IMR-90 (cell line): ENCODE measurements around the gene GDF3. TPM values are rescaled to one million over a fixed set of nuclear protein-coding genes. Genes with fewer than 3 reads are reported as not detected.
"Not testable (repeated sequence)": the region's sequence is repeated elsewhere in the genome, so short reads cannot be mapped to it uniquely, and the experiment has no call there.

Experiments
- ATAC-seq: fragments of 200-7000 bp; cut with Tn5 transposase; 2 replicates; pipeline ENCODE4 v1.9.1; 2020; ENCODE audit warnings: low read depth, mild to moderate bottlenecking, moderate library complexity
- BruUV-seq: library from RNA; stranded (reverse); fragments of 400-500 nt; replicated peaks from 2 replicates; lab custom pipeline; 2021; lab: Mats Ljungman, UMichigan
- CTCF ChIA-PET: fragments of 300-600 bp; formaldehyde crosslinking; extraction: SDS; loops from one replicate; lab custom pipeline; 2021; ENCODE audit warnings: antibody characterized with exemption; lab: Yijun Ruan, JAX
- POLR2A ChIA-PET: fragments of 300-600 bp; sonication (Branson Sonifier 250); formaldehyde crosslinking; loops from one replicate; lab custom pipeline; 2022; ENCODE audit warnings: antibody characterized with exemption; ENCODE audit not compliant: unreplicated experiment; lab: Charles Lee
- DNase-seq: peaks from one replicate; pipeline ENCODE4 v3.0.0; 2013
- H2AFZ ChIP-seq: replicated peaks from 2 replicates; pipeline ENCODE3; 2013; ENCODE audit warnings: low read length, mild to moderate bottlenecking; ENCODE audit not compliant: poor library complexity
- H2AK5ac ChIP-seq: 2 replicates; pipeline ENCODE4 v1.6.1; 2013; ENCODE audit warnings: low read depth, low read length, inconsistent platforms
- H2AK9ac ChIP-seq: replicated peaks from 2 replicates; pipeline ENCODE3; 2013; ENCODE audit warnings: mild to moderate bottlenecking, low read depth, low read length, moderate library complexity; ENCODE audit not compliant: poor library complexity
- H2BK120ac ChIP-seq: 2 replicates; pipeline ENCODE4 v1.6.1; 2013; ENCODE audit warnings: low read depth, low read length, inconsistent platforms
- H2BK15ac ChIP-seq: 3 replicates; pipeline ENCODE4 v1.6.1; 2013; ENCODE audit warnings: low read depth, low read length, inconsistent platforms
- H2BK20ac ChIP-seq: 2 replicates; pipeline ENCODE4 v1.6.1; 2013; ENCODE audit warnings: low read depth, mild to moderate bottlenecking, inconsistent platforms, low read length, moderate library complexity
- H2BK5ac ChIP-seq: 2 replicates; pipeline ENCODE4 v1.6.1; 2013; ENCODE audit warnings: mild to moderate bottlenecking, low read depth, low read length, inconsistent platforms; ENCODE audit not compliant: poor library complexity, severe bottlenecking
- H3K14ac ChIP-seq: replicated peaks from 2 replicates; pipeline ENCODE4 v1.6.1; 2013; ENCODE audit warnings: low read depth, low read length, inconsistent platforms
- H3K18ac ChIP-seq: 2 replicates; pipeline ENCODE4 v1.6.1; 2013; ENCODE audit warnings: low read depth, low read length, control low read depth
- H3K23ac ChIP-seq: 2 replicates; pipeline ENCODE4 v1.6.1; 2013; ENCODE audit warnings: low read depth, low read length, inconsistent platforms
- H3K27ac ChIP-seq: 2 replicates; pipeline ENCODE4 v1.5.1; 2013; ENCODE audit warnings: mild to moderate bottlenecking, control low read depth, low read length; ENCODE audit not compliant: insufficient read depth
- H3K27me3 ChIP-seq: 2 replicates; pipeline ENCODE4 v1.6.1; 2013; ENCODE audit warnings: low read length; ENCODE audit not compliant: control insufficient read depth, insufficient read depth
- H3K36me3 ChIP-seq: 2 replicates; pipeline ENCODE4 v1.6.1; 2013; ENCODE audit warnings: low read length, mixed read lengths; ENCODE audit not compliant: control insufficient read depth, insufficient read depth
- H3K4ac ChIP-seq: 2 replicates; pipeline ENCODE4 v1.6.1; 2013; ENCODE audit warnings: low read depth, low read length, inconsistent platforms
- H3K4me1 ChIP-seq: 2 replicates; pipeline ENCODE4 v1.6.1; 2013; ENCODE audit warnings: low read length, mixed read lengths; ENCODE audit not compliant: control insufficient read depth, insufficient read depth
- H3K4me2 ChIP-seq: 2 replicates; pipeline ENCODE4 v1.6.1; 2013; ENCODE audit warnings: low read depth, mild to moderate bottlenecking, control low read depth, low read length, moderate library complexity
- H3K4me3 ChIP-seq: 2 replicates; pipeline ENCODE4 v1.5.1; 2013; ENCODE audit warnings: low read depth, mild to moderate bottlenecking, control low read depth, low read length, moderate library complexity; ENCODE audit not compliant: insufficient read depth
- H3K56ac ChIP-seq: 2 replicates; pipeline ENCODE4 v1.6.1; 2013; ENCODE audit warnings: low read length, inconsistent platforms; ENCODE audit not compliant: insufficient read depth; ENCODE audit errors: extremely low read depth
- H3K79me1 ChIP-seq, 2 experiments: 2 replicates each; pipeline ENCODE4 v1.6.1; 2013; ENCODE audit warnings: low read length in 2 of 2, inconsistent platforms in 1 of 2, low read depth in 1 of 2
- H3K9ac ChIP-seq: 2 replicates; pipeline ENCODE4 v1.6.1; 2013; ENCODE audit warnings: low read depth, low read length, control low read depth
- H3K9me1 ChIP-seq: 2 replicates; pipeline ENCODE4 v1.6.1; 2013; ENCODE audit warnings: low read length, inconsistent platforms; ENCODE audit not compliant: insufficient read depth
- H3K9me3 ChIP-seq: 2 replicates; pipeline ENCODE4 v1.6.1; 2013; ENCODE audit warnings: low read length; ENCODE audit not compliant: control insufficient read depth, insufficient read depth
- H4K20me1 ChIP-seq: 2 replicates; pipeline ENCODE4 v1.6.1; 2013; ENCODE audit warnings: low read length, inconsistent platforms; ENCODE audit not compliant: insufficient read depth
- H4K5ac ChIP-seq: 2 replicates; pipeline ENCODE4 v1.6.1; 2013; ENCODE audit warnings: mild to moderate bottlenecking, low read depth, low read length, control low read depth
- H4K8ac ChIP-seq, 2 experiments: 2 replicates each; pipeline ENCODE4 v1.6.1; 2013; ENCODE audit warnings: low read depth in 2 of 2, low read length in 2 of 2, control low read depth in 1 of 2, inconsistent platforms in 1 of 2
- H4K91ac ChIP-seq: 2 replicates; pipeline ENCODE4 v1.6.1; 2013; ENCODE audit warnings: low read depth, low read length, inconsistent platforms; ENCODE audit not compliant: insufficient read depth
- WGBS, 2 experiments: methylation state at CpG; one replicate each; pipeline versions ENCODE4 v1.1.5 to v1.1.7; 2013; ENCODE audit warnings: missing lambda C conversion rate in 2 of 2; ENCODE audit not compliant: insufficient read length in 1 of 2; ENCODE audit errors: extremely low coverage in 2 of 2; 5-methylcytosine and 5-hydroxymethylcytosine counted together
- dilution Hi-C: fragments of 300-500 bp; cut with HindIII; formaldehyde crosslinking; loops from one replicate; pipeline ENCODE4 v1.14.3; 2018; ENCODE audit warnings: low sequenced_read_pairs; ENCODE audit not compliant: unreplicated experiment
- in situ Hi-C: fragments of 300-500 bp; cut with MboI; formaldehyde crosslinking; loops from 3 replicates; pipeline ENCODE4 v1.14.3; 2019; ENCODE audit warnings: low sequenced_read_pairs, inconsistent platforms, mixed read lengths
- intact Hi-C: fragments of 100-400 bp; cut with micrococcal nuclease; formaldehyde crosslinking; loops from 2 replicates; pipeline ENCODE4 v1.10.0; 2022
- polyA plus RNA-seq, 3 experiments: library from polyadenylated mRNA; depleted of rRNA; stranded (reverse); fragments of >200 nt; gene quantifications; 2 replicates each; pipeline ENCODE4 v1.2.3, GENCODE V29; 2012; ENCODE audit warnings: low replicate concordance in 1 of 3
- total RNA-seq: library from RNA; depleted of rRNA; stranded (reverse); fragments of >200 nt; gene quantifications from 2 replicates; pipeline ENCODE4 v1.2.3, GENCODE V29; 2012; rRNA removed

GDF3 gene
- total and polyA plus RNA-seq, 2 of the 4 experiments (the other 2 are of a cell fraction), result not detected

DNA sequence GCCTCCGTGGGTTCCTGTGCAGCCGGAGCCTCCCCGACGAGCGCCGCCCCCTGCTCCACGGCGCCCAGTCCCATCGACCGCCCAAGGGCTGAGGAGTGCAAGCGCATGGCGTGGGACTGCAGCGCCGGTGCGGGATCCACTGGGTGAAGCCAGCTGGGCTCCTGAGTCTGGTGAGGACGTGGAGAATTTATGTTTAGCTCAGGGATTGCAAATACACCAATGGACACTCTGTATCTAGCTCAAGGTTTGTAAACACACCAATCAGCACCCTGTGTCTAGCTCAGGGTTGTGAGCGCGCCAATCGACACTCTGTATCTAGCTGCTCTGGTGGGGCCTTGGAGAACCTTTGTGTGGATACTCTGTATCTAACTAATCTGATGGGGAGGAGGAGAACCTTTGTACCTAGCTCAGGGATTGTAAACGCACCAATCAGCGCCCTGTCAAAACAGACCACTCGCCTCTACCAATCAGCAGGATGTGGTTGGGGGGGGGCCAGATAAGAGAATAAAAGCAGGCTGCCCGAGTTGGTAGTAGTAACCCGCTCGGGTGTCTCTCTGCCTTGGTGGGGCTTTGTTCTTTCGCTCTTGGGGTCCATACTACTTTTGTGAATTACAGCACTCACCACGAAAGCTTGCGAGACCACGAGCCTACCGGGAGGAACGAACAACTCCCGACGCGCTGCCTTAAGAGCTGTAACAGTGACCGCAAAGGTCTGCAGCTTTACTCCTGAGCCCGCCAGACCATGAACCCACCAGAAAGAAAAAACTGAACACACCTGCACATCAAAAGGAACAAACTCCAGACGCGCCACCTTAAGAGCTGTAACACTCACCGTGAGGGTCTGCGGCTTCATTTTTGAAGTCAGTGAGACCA, 55.2 kb downstream of the GDF3 start:
- H4K5ac ChIP-seq, DNase-seq, H3K4me1 ChIP-seq, H2BK20ac ChIP-seq, H4K8ac ChIP-seq, H3K9ac ChIP-seq, H4K91ac ChIP-seq, POLR2A ChIA-PET, H3K9me1 ChIP-seq, H2BK15ac ChIP-seq, H2BK5ac ChIP-seq, H2BK120ac ChIP-seq, H2AK5ac ChIP-seq, H3K27ac ChIP-seq, H3K56ac ChIP-seq, dilution Hi-C loops, H2AFZ ChIP-seq, H2AK9ac ChIP-seq, intact Hi-C loops, H3K14ac ChIP-seq, H3K4me3 ChIP-seq, H3K4ac ChIP-seq, H3K18ac ChIP-seq, H3K9me3 ChIP-seq, H3K36me3 ChIP-seq, H4K20me1 ChIP-seq, BruUV-seq, H3K27me3 ChIP-seq, H3K4me2 ChIP-seq, H3K23ac ChIP-seq, H3K79me1 ChIP-seq, ATAC-seq: not testable (repeated sequence)
- in situ Hi-C loops, result loop anchor here (5.0 to 25.0 kb wide), 3 partner anchors 397 to 578 kb away; partner anchors contain the start of genes C1S and FOXJ2
- WGBS, 2 experiments, result 62% methylated on average over 9 of the region's 40 CpGs; no CpG with 5 or more reads in 1 of the 2 experiments
- CTCF ChIA-PET, result interaction anchor here (0.6 kb wide), 1 partner anchor 1634 kb away, joined by 4 read pairs; no protein-coding TSS in a partner anchor

Other genes starting within 250 kb of the GDF3 start
- gene CD163, start 192.0 kb downstream of the GDF3 start, total RNA-seq, result not detected in 2 replicates
- gene CD163, start 192.0 kb downstream of the GDF3 start, polyA plus RNA-seq (2012; rRNA removed), result not detected in 2 replicates
- not detected in 2 replicates for gene APOBEC1, start 29.9 kb downstream of the GDF3 start, total RNA-seq
- not detected in 2 replicates for gene APOBEC1, start 29.9 kb downstream of the GDF3 start, polyA plus RNA-seq (2012; rRNA removed)
- not detected in 2 replicates for gene DPPA3, start 15.7 kb upstream of the GDF3 start, total RNA-seq
- not detected in 2 replicates for gene DPPA3, start 15.7 kb upstream of the GDF3 start, polyA plus RNA-seq (2012; rRNA removed)
- not detected in 2 replicates for gene CLEC4C, start 51.6 kb upstream of the GDF3 start, total RNA-seq
- not detected in 2 replicates for gene CLEC4C, start 51.6 kb upstream of the GDF3 start, polyA plus RNA-seq (2012; rRNA removed)
- gene NANOGNB, start 69.4 kb upstream of the GDF3 start, total RNA-seq, result not detected in 2 replicates
- not detected in 2 replicates for gene NANOGNB, start 69.4 kb upstream of the GDF3 start, polyA plus RNA-seq (2012; rRNA removed)
- gene NANOG, start 93.6 kb upstream of the GDF3 start, total RNA-seq, result not detected in 2 replicates
- not detected in 2 replicates for gene NANOG, start 93.6 kb upstream of the GDF3 start, polyA plus RNA-seq (2012; rRNA removed)
- gene SLC2A14, start 177.1 kb upstream of the GDF3 start, total RNA-seq, result under 0.01 TPM in 1 of 2 replicates, not detected in the other
- gene SLC2A14, start 177.1 kb upstream of the GDF3 start, polyA plus RNA-seq (2012; rRNA removed), result 0.05 and 0.07 TPM in 2 replicates
- gene SLC2A3, start 240.4 kb upstream of the GDF3 start, total RNA-seq, result 54.8 and 113 TPM in 2 replicates
- gene SLC2A3, start 240.4 kb upstream of the GDF3 start, polyA plus RNA-seq (2012; rRNA removed), result 38.2 and 46.1 TPM in 2 replicates